NB4 (cell line): Measurements from ENCODE around the gene CCND1.

ENCODE experiments used
- DNase-seq: peaks from one replicate; pipeline ENCODE4 v3.0.0; 2010; ENCODE audit warnings: low read depth
- H3K4me3 ChIP-seq: one replicate; pipeline ENCODE4 v1.5.1; 2011; ENCODE audit warnings: mild to moderate bottlenecking, low read depth, low read length, moderate library complexity
- MYC ChIP-seq: IDR thresholded peaks from 2 replicates; pipeline ENCODE4 v1.6.1; 2011; ENCODE audit warnings: low read depth, low read length
- POLR2A ChIP-seq: IDR thresholded peaks from 2 replicates; pipeline ENCODE4 v1.6.1; 2011; ENCODE audit warnings: mild to moderate bottlenecking; ENCODE audit not compliant: insufficient read length; ENCODE audit errors: extremely low read depth
- TF ChIP-seq, protein P1 (sequence below): IDR thresholded peaks from 2 replicates; pipeline ENCODE4 v1.6.1; 2011; ENCODE audit warnings: low read depth, low read length
- TF ChIP-seq, protein P2 (sequence below): IDR thresholded peaks from one replicate; pipeline ENCODE4 v1.5.1; 2012; ENCODE audit warnings: low read depth, low read length

CCND1 gene

DNA sequence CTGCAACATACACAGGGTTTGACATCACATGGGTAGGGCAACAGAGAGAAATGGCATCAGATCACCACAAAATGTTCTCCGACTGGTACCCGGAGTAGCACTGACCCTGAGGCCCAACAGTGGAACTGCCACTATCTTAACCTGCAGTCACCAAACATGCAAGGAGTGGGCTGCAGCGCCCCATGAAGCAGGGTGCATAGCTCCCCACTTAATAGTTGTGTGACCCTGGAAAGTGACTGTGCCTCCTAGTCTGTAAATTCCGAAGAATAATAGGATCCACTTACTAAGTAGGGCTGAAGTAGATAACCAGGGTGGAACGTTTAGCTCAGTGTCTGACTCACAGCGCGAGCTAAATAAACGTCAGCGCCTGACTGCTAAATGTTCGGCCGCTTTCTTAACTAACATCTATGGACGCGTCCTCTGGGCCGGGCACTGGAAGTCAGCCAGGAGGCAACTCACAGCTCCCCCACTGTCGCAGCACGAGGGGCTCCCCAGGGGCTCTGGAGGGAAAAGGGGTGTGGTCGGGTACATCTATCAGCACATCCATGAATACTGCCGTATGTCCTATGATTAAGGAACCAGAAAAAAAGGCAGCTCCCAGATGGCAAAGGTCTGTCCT, 33.4 kb downstream of the CCND1 start:
- DNase-seq = peak; percentile 56
- peak overlapping the region; percentile 94 for H3K4me3 ChIP-seq
- TF ChIP-seq, protein P1, sequence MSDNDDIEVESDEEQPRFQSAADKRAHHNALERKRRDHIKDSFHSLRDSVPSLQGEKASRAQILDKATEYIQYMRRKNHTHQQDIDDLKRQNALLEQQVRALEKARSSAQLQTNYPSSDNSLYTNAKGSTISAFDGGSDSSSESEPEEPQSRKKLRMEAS = no peak
- TF ChIP-seq, protein P2, sequence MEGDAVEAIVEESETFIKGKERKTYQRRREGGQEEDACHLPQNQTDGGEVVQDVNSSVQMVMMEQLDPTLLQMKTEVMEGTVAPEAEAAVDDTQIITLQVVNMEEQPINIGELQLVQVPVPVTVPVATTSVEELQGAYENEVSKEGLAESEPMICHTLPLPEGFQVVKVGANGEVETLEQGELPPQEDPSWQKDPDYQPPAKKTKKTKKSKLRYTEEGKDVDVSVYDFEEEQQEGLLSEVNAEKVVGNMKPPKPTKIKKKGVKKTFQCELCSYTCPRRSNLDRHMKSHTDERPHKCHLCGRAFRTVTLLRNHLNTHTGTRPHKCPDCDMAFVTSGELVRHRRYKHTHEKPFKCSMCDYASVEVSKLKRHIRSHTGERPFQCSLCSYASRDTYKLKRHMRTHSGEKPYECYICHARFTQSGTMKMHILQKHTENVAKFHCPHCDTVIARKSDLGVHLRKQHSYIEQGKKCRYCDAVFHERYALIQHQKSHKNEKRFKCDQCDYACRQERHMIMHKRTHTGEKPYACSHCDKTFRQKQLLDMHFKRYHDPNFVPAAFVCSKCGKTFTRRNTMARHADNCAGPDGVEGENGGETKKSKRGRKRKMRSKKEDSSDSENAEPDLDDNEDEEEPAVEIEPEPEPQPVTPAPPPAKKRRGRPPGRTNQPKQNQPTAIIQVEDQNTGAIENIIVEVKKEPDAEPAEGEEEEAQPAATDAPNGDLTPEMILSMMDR = no peak
- no peak for TF ChIP-seq POLR2A
- TF ChIP-seq MYC = peak; percentile 15; the same call in 1 of the 2 replicates

DNA sequence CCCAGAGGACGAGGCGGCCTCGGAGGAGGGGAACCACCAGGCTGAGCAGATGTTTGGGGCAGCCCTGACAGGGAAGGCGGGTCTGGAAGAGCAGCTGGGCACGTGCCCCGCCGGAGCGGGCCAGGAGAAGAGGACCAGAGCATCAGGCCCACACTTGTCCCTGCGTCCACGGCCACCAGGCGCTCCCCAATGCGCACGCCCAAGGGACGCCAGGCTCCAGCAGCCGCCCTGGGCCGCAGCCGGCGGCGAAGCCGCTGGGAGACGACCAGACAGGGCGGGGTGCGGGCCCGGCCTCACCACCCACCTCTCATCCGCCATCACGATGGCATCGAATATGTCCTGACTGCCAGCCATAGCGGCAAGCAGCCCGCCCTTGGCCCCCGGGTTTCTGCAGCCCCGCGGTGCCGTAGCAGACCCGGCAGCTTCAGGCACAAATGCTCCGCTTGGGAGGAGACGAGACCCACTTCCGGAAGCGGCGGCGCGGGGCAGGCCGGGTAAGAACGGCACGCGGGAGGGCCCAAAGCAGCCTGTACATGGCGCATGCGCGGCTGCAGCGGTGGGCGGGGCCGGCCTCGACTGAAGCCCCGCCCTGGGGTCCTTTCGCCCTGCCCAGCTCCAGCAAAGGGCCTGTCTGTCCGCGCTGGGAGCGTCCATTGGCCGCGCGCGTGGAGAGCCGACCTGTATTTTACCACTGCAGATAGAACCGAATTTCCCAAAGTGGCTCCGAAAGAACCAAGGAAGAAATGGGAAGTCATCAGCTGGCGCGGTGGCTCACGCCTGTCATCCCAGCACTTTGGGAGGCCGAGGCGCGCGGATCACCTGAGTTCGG, 34.1 kb downstream of the CCND1 start, which contains the start of gene LTO1:
Gene LTO1 (minus strand): TSS at position 468 of the 829 bp plus-strand sequence. CDS start 114 bp downstream, at position 354.
- TF ChIP-seq MYC (peak; percentile 74), POLR2A (peak; percentile 51)
- TF ChIP-seq, protein P2 = no peak
- TF ChIP-seq, protein P1 = peak; percentile 74
- DNase-seq = peak; percentile 96
- H3K4me3 ChIP-seq = peak within 1 kb of the TSS; percentile 94

DNA sequence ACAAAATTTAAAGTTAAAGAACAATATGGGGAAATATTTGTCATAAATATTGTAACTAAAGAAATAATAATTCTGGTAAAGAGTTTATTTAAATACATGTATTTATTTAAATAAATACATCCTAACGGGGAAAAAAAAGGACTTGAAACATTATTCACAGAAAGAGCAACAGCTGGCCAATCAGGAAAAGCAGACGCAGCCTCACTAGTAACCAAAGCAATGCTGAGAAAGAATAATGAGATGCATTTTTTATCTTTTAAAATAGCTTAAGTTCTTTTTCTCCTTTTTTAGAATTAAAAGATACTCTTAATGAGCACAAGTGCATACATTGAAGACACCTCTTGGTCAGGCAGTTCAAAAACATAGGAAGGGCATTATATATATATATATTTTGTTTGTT, 36.8 kb downstream of the CCND1 start:
- TF ChIP-seq, protein P1 = no peak
- no peak for TF ChIP-seq POLR2A
- TF ChIP-seq, protein P2 = no peak
- TF ChIP-seq MYC = no peak
- no peak overlapping the region for H3K4me3 ChIP-seq

DNA sequence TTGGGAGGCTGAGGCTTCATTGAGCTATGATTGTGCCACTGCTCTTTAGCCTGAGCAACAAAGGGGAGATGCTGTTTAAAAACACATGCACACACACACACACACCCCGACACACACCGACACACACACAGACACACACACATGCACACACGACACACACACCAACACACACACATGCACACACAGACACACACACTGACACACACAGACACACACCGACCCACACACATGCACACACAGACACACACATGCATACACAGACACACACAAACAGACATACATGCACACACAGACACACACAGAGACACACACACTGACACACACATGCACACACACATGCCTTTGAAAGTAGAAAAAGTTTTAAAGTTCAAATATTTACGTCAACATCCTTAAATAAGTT, 39.7 kb downstream of the CCND1 start:
- H3K4me3 ChIP-seq = no peak overlapping the region
- DNase-seq = no peak
- TF ChIP-seq, protein P1 = no peak
- no peak for TF ChIP-seq MYC
- TF ChIP-seq POLR2A = no peak
- TF ChIP-seq, protein P2 = no peak

More for the DNA sequence above, 36.8 kb downstream of the CCND1 start:
- no peak for DNase-seq

DNA sequence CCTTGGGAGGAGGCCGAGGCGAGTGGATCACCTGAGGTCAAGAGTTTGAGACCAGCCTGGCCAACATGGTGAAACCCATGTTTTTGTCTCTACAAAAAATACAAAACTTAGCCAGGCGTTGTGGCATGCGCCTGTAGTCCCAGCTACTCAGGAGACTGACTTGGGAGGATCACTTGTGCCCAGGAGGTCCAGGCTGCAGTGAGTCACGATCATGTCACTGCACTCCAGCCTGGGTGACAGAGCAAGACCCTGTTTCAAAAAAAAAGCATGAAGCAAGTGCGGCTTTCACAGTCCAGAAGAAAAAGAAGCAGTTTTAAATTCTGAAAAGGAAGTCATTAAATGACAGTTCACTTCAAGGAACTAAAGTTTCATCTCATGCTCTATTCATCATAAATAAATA, 41.3 kb downstream of the CCND1 start:
- no peak for DNase-seq
- no peak for TF ChIP-seq POLR2A
- TF ChIP-seq, protein P1 = no peak
- TF ChIP-seq, protein P2 = no peak
- TF ChIP-seq MYC = no peak
- no peak overlapping the region for H3K4me3 ChIP-seq
